HCT116 (cell line): ENCODE measurements around the gene MYH11.

ENCODE experiments used
- EZH2 ChIP-seq: fragments of 200-600 bp; sonication (generic); IDR thresholded peaks from 2 replicates; pipeline ENCODE4 v1.6.1; 2017; ENCODE audit warnings: antibody characterized with exemption, mixed run types
- POLR2A ChIP-seq: IDR thresholded peaks from 2 replicates; pipeline ENCODE4 v1.7.0; 2011; ENCODE audit warnings: borderline replicate concordance; ENCODE audit not compliant: insufficient read depth, insufficient read length; ENCODE audit errors: extremely low read depth
- RAD21 ChIP-seq: IDR thresholded peaks from 2 replicates; pipeline ENCODE4 v1.6.1; 2012; ENCODE audit warnings: low read depth, mild to moderate bottlenecking
- YY1 ChIP-seq: IDR thresholded peaks from 2 replicates; pipeline ENCODE4 v1.6.1; 2011; ENCODE audit warnings: low read length, low read depth, moderate library complexity, mild to moderate bottlenecking; ENCODE audit not compliant: insufficient replicate concordance; ENCODE audit errors: extremely low read depth
- TF ChIP-seq, protein P1 (sequence below), 3 experiments: fragments of 200-600 bp in 1 of 3; sonication (generic) in 1 of 3; IDR thresholded peaks in 2 of 3; conservative IDR thresholded peaks in 1 of 3; 2 replicates each; pipeline ENCODE4 v1.5.1; 2012 to 2017; ENCODE audit warnings: low read depth in 2 of 3, low read length in 2 of 3, antibody characterized with exemption in 1 of 3, borderline replicate concordance in 1 of 3, control low read depth in 1 of 3, mild to moderate bottlenecking in 1 of 3, mixed read lengths in 1 of 3, mixed run types in 1 of 3, moderate library complexity in 1 of 3; ENCODE audit not compliant: insufficient read depth in 1 of 3
- TF ChIP-seq, protein P2 (sequence below): IDR thresholded peaks from 2 replicates; pipeline ENCODE4 v1.6.1; 2011; ENCODE audit warnings: mild to moderate bottlenecking, low read length, moderate library complexity; ENCODE audit not compliant: insufficient replicate concordance; ENCODE audit errors: extremely low read depth
- TF ChIP-seq, protein P3 (sequence below): IDR thresholded peaks from 2 replicates; pipeline ENCODE4 v1.6.1; 2012

DNA sequence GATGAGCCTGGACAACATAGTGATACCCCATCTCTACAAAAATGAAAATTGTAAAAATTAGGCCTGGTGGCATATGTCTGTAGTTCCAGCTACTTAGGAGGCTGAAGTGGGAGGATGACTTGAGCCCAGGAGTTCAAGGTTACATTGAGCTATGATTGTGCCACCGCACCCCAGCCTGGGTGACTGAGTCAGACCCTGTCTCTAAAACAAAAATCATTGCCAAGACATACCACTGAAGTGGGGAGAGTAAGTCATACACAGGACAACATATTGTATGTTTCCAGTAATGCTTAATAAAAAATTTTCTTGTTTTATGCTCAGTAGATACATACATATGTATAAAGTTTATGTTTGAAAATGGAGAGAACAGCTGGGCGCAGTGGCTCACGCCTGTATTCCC, 167.5 kb downstream of the MYH11 start:
- TF ChIP-seq POLR2A (no peak), RAD21 (no peak), YY1 (no peak), EZH2 (no peak)
- TF ChIP-seq, protein P1, sequence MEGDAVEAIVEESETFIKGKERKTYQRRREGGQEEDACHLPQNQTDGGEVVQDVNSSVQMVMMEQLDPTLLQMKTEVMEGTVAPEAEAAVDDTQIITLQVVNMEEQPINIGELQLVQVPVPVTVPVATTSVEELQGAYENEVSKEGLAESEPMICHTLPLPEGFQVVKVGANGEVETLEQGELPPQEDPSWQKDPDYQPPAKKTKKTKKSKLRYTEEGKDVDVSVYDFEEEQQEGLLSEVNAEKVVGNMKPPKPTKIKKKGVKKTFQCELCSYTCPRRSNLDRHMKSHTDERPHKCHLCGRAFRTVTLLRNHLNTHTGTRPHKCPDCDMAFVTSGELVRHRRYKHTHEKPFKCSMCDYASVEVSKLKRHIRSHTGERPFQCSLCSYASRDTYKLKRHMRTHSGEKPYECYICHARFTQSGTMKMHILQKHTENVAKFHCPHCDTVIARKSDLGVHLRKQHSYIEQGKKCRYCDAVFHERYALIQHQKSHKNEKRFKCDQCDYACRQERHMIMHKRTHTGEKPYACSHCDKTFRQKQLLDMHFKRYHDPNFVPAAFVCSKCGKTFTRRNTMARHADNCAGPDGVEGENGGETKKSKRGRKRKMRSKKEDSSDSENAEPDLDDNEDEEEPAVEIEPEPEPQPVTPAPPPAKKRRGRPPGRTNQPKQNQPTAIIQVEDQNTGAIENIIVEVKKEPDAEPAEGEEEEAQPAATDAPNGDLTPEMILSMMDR (IDR thresholded peaks at IDR 0.05 in 2 of 3, conservative IDR thresholded peaks at IDR 0.05 in 1 of 3; ENCODE audit: borderline replicate concordance in 1 of 3, insufficient read depth in 1 of 3, low read depth in 2 of 3, low read length in 2 of 3) = no peak
- TF ChIP-seq, protein P2, sequence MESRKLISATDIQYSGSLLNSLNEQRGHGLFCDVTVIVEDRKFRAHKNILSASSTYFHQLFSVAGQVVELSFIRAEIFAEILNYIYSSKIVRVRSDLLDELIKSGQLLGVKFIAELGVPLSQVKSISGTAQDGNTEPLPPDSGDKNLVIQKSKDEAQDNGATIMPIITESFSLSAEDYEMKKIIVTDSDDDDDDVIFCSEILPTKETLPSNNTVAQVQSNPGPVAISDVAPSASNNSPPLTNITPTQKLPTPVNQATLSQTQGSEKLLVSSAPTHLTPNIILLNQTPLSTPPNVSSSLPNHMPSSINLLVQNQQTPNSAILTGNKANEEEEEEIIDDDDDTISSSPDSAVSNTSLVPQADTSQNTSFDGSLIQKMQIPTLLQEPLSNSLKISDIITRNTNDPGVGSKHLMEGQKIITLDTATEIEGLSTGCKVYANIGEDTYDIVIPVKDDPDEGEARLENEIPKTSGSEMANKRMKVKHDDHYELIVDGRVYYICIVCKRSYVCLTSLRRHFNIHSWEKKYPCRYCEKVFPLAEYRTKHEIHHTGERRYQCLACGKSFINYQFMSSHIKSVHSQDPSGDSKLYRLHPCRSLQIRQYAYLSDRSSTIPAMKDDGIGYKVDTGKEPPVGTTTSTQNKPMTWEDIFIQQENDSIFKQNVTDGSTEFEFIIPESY = no peak
- TF ChIP-seq, protein P3, sequence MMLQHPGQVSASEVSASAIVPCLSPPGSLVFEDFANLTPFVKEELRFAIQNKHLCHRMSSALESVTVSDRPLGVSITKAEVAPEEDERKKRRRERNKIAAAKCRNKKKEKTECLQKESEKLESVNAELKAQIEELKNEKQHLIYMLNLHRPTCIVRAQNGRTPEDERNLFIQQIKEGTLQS = no peak
